A549 treated with DMSO at 1 μM for 4 hours (cell line): ENCODE data around the gene IREB2. TPM values are rescaled to one million over a fixed set of nuclear protein-coding genes. Genes with fewer than 3 reads are reported as not detected.

Experiments used
- total RNA-seq: library from RNA; stranded (reverse); fragments of 200-300 nt; extraction: Qiagen RNA extraction; gene quantifications from 5 replicates; pipeline ENCODE4 v1.2.3, GENCODE V29; 2022; ENCODE audit warnings: low read depth

The IREB2 gene
- total RNA-seq: 42.4 to 54.9 TPM (median 46.1 TPM) in 5 replicates

GRCh38 chr15:78437762-78438618 lies at the start of gene IREB2:
IREB2 (plus strand) TSS chr15:78438216; CDS start chr15:78438338, 122 bp downstream.

GRCh38 chr15:78506971-78507830 lies 69.2 kb downstream of the IREB2 start, which contains the start of gene HYKK:
HYKK (plus strand) TSS chr15:78507577; CDS start chr15:78513089, 5,512 bp downstream.

GRCh38 chr15:78540141-78540870 lies 102.3 kb downstream of the IREB2 start, which contains the start of gene PSMA4:
PSMA4 (plus strand) TSS chr15:78540444; CDS start chr15:78541928, 1,484 bp downstream.

Other genes with a start within 250 kb of the IREB2 start
- 0.20 to 0.48 TPM (median 0.38 TPM) in 5 replicates for gene ACSBG1, start 203.7 kb upstream of the IREB2 start, total RNA-seq
- 0.12 TPM in 1 of 5 replicates, not detected in the others for gene DNAJA4, start 173.7 kb upstream of the IREB2 start, total RNA-seq
- 85.3 to 113 TPM (median 85.9 TPM) in 5 replicates for gene SKIC8, start 138.6 kb upstream of the IREB2 start, total RNA-seq
- 1.0 to 2.0 TPM (median 1.6 TPM) in 5 replicates for gene CRABP1, start 97.9 kb upstream of the IREB2 start, total RNA-seq
- 5.2 to 7.3 TPM (median 6.6 TPM) in 5 replicates for gene HYKK, start 69.4 kb downstream of the IREB2 start, total RNA-seq
- 384 to 489 TPM (median 403 TPM) in 5 replicates for gene PSMA4, start 102.2 kb downstream of the IREB2 start, total RNA-seq
- gene CHRNA5, start 127.3 kb downstream of the IREB2 start, total RNA-seq: 27.3 to 42.2 TPM (median 34.6 TPM) in 5 replicates
- gene CHRNA3, start 182.8 kb downstream of the IREB2 start, total RNA-seq: 0.29 to 1.4 TPM (median 0.48 TPM) in 5 replicates
- 0.73 to 1.7 TPM (median 0.95 TPM) in 5 replicates for gene CHRNB4, start 203.0 kb downstream of the IREB2 start, total RNA-seq